ENCODE data around the gene TRMT11. TPM values are rescaled to one million over a fixed set of nuclear protein-coding genes. Genes with fewer than 3 reads are reported as not detected.
A peak's percentile ranks its signal among the peaks of the same experiment; 100 is the strongest.

Gene TRMT11
- total and polyA plus RNA-seq, 9 of the 15 experiments (the other 6 are each of a cell fraction or from before 2014, with no cell fraction given), result 38.8 to 88.0 (median 59.8) TPM

DNA sequence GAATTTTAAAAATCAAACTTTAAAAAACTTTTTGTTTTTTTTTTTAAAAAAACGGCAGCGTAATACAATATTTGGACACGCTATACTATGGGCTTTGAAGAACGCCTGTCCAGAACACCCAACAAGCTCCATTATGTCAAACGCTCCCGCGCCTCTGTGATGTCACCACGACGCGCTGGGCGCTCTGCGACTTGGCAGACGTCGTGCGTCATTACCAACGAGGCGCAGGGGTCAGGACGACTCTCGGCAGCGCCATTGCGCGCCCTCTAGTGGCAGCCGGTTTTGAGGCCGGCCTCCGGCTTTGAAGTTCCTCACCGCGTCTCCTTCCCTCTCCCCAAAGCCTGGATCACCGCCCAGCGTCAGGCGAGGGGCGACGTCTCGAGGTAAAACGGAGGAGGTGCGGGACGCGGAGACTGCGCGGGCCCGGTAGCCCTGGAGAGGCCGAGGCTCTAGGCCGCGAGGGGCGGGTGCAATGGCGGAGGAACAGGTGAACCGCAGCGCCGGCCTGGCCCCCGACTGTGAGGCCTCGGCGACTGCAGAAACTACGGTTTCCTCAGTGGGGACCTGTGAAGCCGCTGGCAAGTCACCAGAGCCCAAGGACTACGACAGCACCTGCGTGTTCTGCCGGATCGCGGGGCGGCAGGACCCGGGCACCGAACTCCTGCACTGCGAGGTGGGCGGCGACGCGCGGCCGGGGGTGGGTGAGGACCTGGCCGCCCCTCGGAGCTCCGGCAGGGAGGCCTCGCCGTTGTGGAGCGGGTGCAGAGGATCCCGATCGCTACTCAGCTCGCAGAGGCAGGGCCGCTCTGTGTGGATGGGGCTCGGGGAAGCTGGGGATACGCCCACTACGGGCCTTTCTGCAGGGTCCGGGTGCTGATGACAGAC, 29.6 kb upstream of the TRMT11 start, which contains the start of gene HINT3 (continued):
- TF ChIP-seq PCBP2 (IDR thresholded peaks at IDR 0.05; ENCODE audit: low read depth, low read length, poor library complexity, severe bottlenecking) (no peak), ZNF589 (CRISPR knock-in tag; IDR thresholded peaks at IDR 0.05; ENCODE audit: low read depth) (peak; percentile 91), IRF2 (CRISPR knock-in tag; IDR thresholded peaks at IDR 0.05) (no peak), ARHGAP35 (IDR thresholded peaks at IDR 0.05; ENCODE audit: partially characterized antibody) (no peak), CAMTA2 (CRISPR knock-in tag; conservative IDR thresholded peaks at IDR 0.05) (no peak), MYNN (IDR thresholded peaks at IDR 0.05) (peak; percentile 76; the same call in 1 of the 2 replicates), MYNN (CRISPR knock-in tag; IDR thresholded peaks at IDR 0.05) (no peak), TEAD4 (IDR thresholded peaks at IDR 0.05; ENCODE audit: low read length) (peak; percentile 54; the same call in 1 of the 2 replicates), TEAD4 (CRISPR knock-in tag; IDR thresholded peaks at IDR 0.05; ENCODE audit: borderline replicate concordance) (0 out of 2 replicates have a peak, but pooled peaks have one; percentile 40), FOXJ3 (CRISPR knock-in tag; IDR thresholded peaks at IDR 0.05) (no peak), MCM3 (IDR thresholded peaks at IDR 0.05) (no peak), ILK (tag; IDR thresholded peaks at IDR 0.05; ENCODE audit: borderline replicate concordance, low read depth) (no peak), CREB1 (IDR thresholded peaks at IDR 0.05) (peak; percentile 99), CREB1 (CRISPR knock-in tag; IDR thresholded peaks at IDR 0.05) (peak; percentile 98), SRSF7 (optimal IDR thresholded peaks at IDR 0.05; ENCODE audit: low read depth, low read length) (no peak), PPARD (CRISPR knock-in tag; IDR thresholded peaks at IDR 0.05) (no peak), KAT8 (IDR thresholded peaks at IDR 0.05; ENCODE audit: low read depth) (no peak), TOE1 (IDR thresholded peaks at IDR 0.05; ENCODE audit: borderline replicate concordance) (peak; percentile 76), TOE1 (CRISPR knock-in tag; IDR thresholded peaks at IDR 0.05; ENCODE audit: borderline replicate concordance, low read depth) (peak; percentile 90; the same call in 1 of the 2 replicates), NCOA6 (IDR thresholded peaks at IDR 0.05) (peak; percentile 84)
- TF ChIP-seq, protein P1, sequence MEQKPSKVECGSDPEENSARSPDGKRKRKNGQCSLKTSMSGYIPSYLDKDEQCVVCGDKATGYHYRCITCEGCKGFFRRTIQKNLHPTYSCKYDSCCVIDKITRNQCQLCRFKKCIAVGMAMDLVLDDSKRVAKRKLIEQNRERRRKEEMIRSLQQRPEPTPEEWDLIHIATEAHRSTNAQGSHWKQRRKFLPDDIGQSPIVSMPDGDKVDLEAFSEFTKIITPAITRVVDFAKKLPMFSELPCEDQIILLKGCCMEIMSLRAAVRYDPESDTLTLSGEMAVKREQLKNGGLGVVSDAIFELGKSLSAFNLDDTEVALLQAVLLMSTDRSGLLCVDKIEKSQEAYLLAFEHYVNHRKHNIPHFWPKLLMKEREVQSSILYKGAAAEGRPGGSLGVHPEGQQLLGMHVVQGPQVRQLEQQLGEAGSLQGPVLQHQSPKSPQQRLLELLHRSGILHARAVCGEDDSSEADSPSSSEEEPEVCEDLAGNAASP (IDR thresholded peaks at IDR 0.05), result no peak
- TF ChIP-seq, protein P2, sequence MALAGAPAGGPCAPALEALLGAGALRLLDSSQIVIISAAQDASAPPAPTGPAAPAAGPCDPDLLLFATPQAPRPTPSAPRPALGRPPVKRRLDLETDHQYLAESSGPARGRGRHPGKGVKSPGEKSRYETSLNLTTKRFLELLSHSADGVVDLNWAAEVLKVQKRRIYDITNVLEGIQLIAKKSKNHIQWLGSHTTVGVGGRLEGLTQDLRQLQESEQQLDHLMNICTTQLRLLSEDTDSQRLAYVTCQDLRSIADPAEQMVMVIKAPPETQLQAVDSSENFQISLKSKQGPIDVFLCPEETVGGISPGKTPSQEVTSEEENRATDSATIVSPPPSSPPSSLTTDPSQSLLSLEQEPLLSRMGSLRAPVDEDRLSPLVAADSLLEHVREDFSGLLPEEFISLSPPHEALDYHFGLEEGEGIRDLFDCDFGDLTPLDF (CRISPR knock-in tag; IDR thresholded peaks at IDR 0.05), result peak; percentile 93
- TF ChIP-seq, protein P3, sequence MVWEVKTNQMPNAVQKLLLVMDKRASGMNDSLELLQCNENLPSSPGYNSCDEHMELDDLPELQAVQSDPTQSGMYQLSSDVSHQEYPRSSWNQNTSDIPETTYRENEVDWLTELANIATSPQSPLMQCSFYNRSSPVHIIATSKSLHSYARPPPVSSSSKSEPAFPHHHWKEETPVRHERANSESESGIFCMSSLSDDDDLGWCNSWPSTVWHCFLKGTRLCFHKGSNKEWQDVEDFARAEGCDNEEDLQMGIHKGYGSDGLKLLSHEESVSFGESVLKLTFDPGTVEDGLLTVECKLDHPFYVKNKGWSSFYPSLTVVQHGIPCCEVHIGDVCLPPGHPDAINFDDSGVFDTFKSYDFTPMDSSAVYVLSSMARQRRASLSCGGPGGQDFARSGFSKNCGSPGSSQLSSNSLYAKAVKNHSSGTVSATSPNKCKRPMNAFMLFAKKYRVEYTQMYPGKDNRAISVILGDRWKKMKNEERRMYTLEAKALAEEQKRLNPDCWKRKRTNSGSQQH (CRISPR knock-in tag; IDR thresholded peaks at IDR 0.05), result no peak
- TF ChIP-seq, protein P4, sequence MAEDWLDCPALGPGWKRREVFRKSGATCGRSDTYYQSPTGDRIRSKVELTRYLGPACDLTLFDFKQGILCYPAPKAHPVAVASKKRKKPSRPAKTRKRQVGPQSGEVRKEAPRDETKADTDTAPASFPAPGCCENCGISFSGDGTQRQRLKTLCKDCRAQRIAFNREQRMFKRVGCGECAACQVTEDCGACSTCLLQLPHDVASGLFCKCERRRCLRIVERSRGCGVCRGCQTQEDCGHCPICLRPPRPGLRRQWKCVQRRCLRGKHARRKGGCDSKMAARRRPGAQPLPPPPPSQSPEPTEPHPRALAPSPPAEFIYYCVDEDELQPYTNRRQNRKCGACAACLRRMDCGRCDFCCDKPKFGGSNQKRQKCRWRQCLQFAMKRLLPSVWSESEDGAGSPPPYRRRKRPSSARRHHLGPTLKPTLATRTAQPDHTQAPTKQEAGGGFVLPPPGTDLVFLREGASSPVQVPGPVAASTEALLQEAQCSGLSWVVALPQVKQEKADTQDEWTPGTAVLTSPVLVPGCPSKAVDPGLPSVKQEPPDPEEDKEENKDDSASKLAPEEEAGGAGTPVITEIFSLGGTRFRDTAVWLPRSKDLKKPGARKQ (CRISPR knock-in tag; IDR thresholded peaks at IDR 0.05), result no peak

Measured in K562 (cell line).